Calu3 (cell line): ENCODE data around the gene SIAH1. TPM values are rescaled to one million over a fixed set of nuclear protein-coding genes. Genes with fewer than 3 reads are reported as not detected.
"Not testable (repeated sequence)": the region's sequence is repeated elsewhere in the genome, so short reads cannot be mapped to it uniquely, and the experiment has no call there.

ENCODE experiments used
- BruUV-seq: library from RNA; stranded (reverse); fragments of 400-500 nt; replicated peaks from 2 replicates; lab custom pipeline; 2021; lab: Mats Ljungman, UMichigan
- CTCF ChIA-PET: fragments of 300-600 bp; sonication (Branson Sonifier 250); formaldehyde crosslinking; loops from one replicate; lab custom pipeline; 2022; ENCODE audit warnings: antibody characterized with exemption; lab: Charles Lee
- DNase-seq: peaks from one replicate; pipeline ENCODE4 v3.0.0; 2022
- H3K27ac Mint-ChIP-seq: one replicate; pipeline ENCODE4 v1.8.0; 2022; ENCODE audit warnings: mixed read lengths; ENCODE audit not compliant: unreplicated experiment
- H3K27me3 Mint-ChIP-seq: one replicate; pipeline ENCODE4 v1.8.0; 2022; ENCODE audit warnings: mixed read lengths; ENCODE audit not compliant: unreplicated experiment
- H3K36me3 Mint-ChIP-seq: one replicate; pipeline ENCODE4 v1.8.0; 2022; ENCODE audit warnings: mild to moderate bottlenecking, moderate library complexity, mixed read lengths; ENCODE audit not compliant: insufficient read depth, unreplicated experiment
- H3K4me1 Mint-ChIP-seq: one replicate; pipeline ENCODE4 v1.8.0; 2022; ENCODE audit warnings: mild to moderate bottlenecking, low read depth, mixed read lengths; ENCODE audit not compliant: unreplicated experiment
- H3K4me3 Mint-ChIP-seq: one replicate; pipeline ENCODE4 v1.8.0; 2022; ENCODE audit warnings: mild to moderate bottlenecking, low read depth, moderate library complexity, mixed read lengths; ENCODE audit not compliant: unreplicated experiment
- H3K9me3 Mint-ChIP-seq: one replicate; pipeline ENCODE4 v1.8.0; 2022; ENCODE audit warnings: low read depth, mixed read lengths; ENCODE audit not compliant: unreplicated experiment
- CTCF ChIP-seq: fragments of 200-600 bp; IDR thresholded peaks from one replicate; pipeline ENCODE4 v1.8.0; 2022; ENCODE audit warnings: antibody characterized with exemption; ENCODE audit not compliant: unreplicated experiment
- intact Hi-C: fragments of 100-400 bp; cut with micrococcal nuclease; formaldehyde crosslinking; loops from one replicate; pipeline ENCODE4 v1.10.0; 2022; ENCODE audit not compliant: unreplicated experiment
- total RNA-seq: library from RNA; stranded (reverse); gene quantifications from 2 replicates; pipeline ENCODE4 v1.2.3, GENCODE V29; 2022

The SIAH1 gene
- total RNA-seq, 1 experiment from 2014 or later = 32.3 TPM

GRCh38 chr16:48378276-48378675 is 6.9 kb downstream of the SIAH1 start:
- intact Hi-C loops = no loop called here
- Mint-ChIP-seq H3K27me3 (no peaks in the 10 kb centered on the region), H3K27ac (no peak overlapping the region), H3K36me3 (peaks cover 13% of the 10 kb centered on the region), H3K4me1 (peaks cover 44% of the 10 kb centered on the region), H3K9me3 (no peaks in the 10 kb centered on the region), H3K4me3 (no peak overlapping the region)
- no peak for TF ChIP-seq CTCF
- CTCF ChIA-PET = no interaction called here
- BruUV-seq = no TSS peak
- DNase-seq = no peak

GRCh38 chr16:48377301-48377700 is 7.9 kb downstream of the SIAH1 start:
- DNase-seq, H3K4me3 Mint-ChIP-seq, H3K27ac Mint-ChIP-seq, H3K36me3 Mint-ChIP-seq, H3K27me3 Mint-ChIP-seq, BruUV-seq, CTCF ChIA-PET, H3K9me3 Mint-ChIP-seq, intact Hi-C loops: not testable (repeated sequence)
- peaks cover 40% of the 10 kb centered on the region for H3K4me1 Mint-ChIP-seq

- no TSS peak for BruUV-seq
Observed at GRCh38 chr16:48374255-48374654, 11.0 kb downstream of the SIAH1 start.

GRCh38 chr16:48373258-48374029 is 11.8 kb downstream of the SIAH1 start:
- BruUV-seq = no TSS peak
- no peak for TF ChIP-seq CTCF
- CTCF ChIA-PET = no interaction called here
- Mint-ChIP-seq H3K4me3 (no peak overlapping the region), H3K27ac (no peak overlapping the region), H3K36me3 (no peaks in the 10 kb centered on the region), H3K9me3 (no peaks in the 10 kb centered on the region), H3K4me1 (peaks cover 16% of the 10 kb centered on the region), H3K27me3 (no peaks in the 10 kb centered on the region)
- intact Hi-C loops = no loop called here
- no peak for DNase-seq

More at GRCh38 chr16:48374255-48374654, 11.0 kb downstream of the SIAH1 start:
- Mint-ChIP-seq H3K4me1 (peaks cover 22% of the 10 kb centered on the region), H3K9me3 (no peaks in the 10 kb centered on the region), H3K27me3 (no peaks in the 10 kb centered on the region), H3K36me3 (no peaks in the 10 kb centered on the region), H3K27ac (no peak overlapping the region), H3K4me3 (no peak overlapping the region)
- no peak for DNase-seq
- CTCF ChIA-PET = no interaction called here
- no peak for TF ChIP-seq CTCF
- intact Hi-C loops = no loop called here

DNA sequence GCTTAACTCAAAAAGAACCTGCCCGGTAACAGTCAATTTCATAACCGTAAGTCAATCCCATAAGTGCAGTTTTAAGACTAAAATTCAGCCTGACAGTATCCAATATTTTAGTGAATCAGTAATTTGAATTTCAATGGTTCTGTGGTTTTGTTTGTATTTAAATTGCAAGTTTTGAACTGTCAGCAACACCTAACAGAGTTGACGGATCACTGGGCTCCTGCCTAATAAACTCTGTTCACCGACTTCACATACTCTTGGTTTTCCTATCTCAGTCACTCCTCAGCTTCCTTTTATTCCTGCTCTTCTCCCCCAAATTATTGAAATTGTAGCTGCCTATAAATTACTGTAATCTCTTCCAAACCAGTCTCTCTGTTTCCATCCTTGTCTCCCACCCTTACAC is 12.5 kb downstream of the SIAH1 start:
- peaks cover under 1% of the 10 kb centered on the region for H3K36me3 Mint-ChIP-seq
- DNase-seq = no peak
- no peak for TF ChIP-seq CTCF
- H3K4me1 Mint-ChIP-seq = peaks cover 15% of the 10 kb centered on the region
- no peak overlapping the region for H3K4me3 Mint-ChIP-seq
- CTCF ChIA-PET = interaction anchor here (0.6 kb wide), 1 partner anchor 236 kb away, joined by 3 read pairs; no protein-coding TSS in a partner anchor
- intact Hi-C loops = no loop called here
- H3K27me3 Mint-ChIP-seq = no peaks in the 10 kb centered on the region
- H3K9me3 Mint-ChIP-seq = no peaks in the 10 kb centered on the region
- no TSS peak for BruUV-seq
- H3K27ac Mint-ChIP-seq = no peak overlapping the region
